Measurements from ENCODE around the gene PXYLP1. TPM values are rescaled to one million over a fixed set of nuclear protein-coding genes. Genes with fewer than 3 reads are reported as not detected.

PXYLP1 gene
- total and polyA plus RNA-seq, 8 donors: 11.6 to 35.3 (median 28.3) TPM

- intact Hi-C loops (cut with DNase I): loop anchor here in 1 of 2 donors (10.0 kb wide), 1 partner anchor 48 kb away; no protein-coding TSS in a partner anchor
- ATAC-seq (no peak), DNase-seq (no peak)
- Histone ChIP-seq H3K27me3 (no peaks in the 10 kb centered on the region), H3K4me1 (peaks cover 7 to 25% of the 10 kb centered on the region in 2 donors), H3K4me3 (no peak overlapping the region), H3K36me3 (no peaks in the 10 kb centered on the region), H3K27ac (no peak overlapping the region), H3K9me3 (no peaks in the 10 kb centered on the region)
- no peak for TF ChIP-seq CTCF (IDR thresholded peaks at IDR 0.05)
These were observed 4.7 kb downstream of the PXYLP1 start for GRCh38 chr3:141236361-141236760.

- H3K9me3 ChIP-seq: no peaks in the 10 kb centered on the region
- peak in 3 of 4 donors; percentile 54 to 83 (median 79) for DNase-seq
- no peaks in the 10 kb centered on the region for H3K27me3 ChIP-seq
- H3K4me1 ChIP-seq: peaks cover 7 to 19% of the 10 kb centered on the region in 2 donors
- H3K36me3 ChIP-seq: peaks cover 0 to 4% of the 10 kb centered on the region in 2 donors
- TF ChIP-seq CTCF (IDR thresholded peaks at IDR 0.05): no peak
- peak; percentile 87 for ATAC-seq
- H3K27ac ChIP-seq: peak overlapping the region; percentile 7 to 61
- H3K4me3 ChIP-seq: no peak overlapping the region
- intact Hi-C loops (cut with DNase I): loop anchor here in 1 of 2 donors (10.0 kb wide), 1 partner anchor 47 kb away; no protein-coding TSS in a partner anchor
These were observed 6.3 kb downstream of the PXYLP1 start for GRCh38 chr3:141237701-141238521.

- no peaks in the 10 kb centered on the region for H3K27me3 ChIP-seq
- no peaks in the 10 kb centered on the region for H3K9me3 ChIP-seq
- no peak for TF ChIP-seq CTCF (IDR thresholded peaks at IDR 0.05)
- no peak for ATAC-seq
- H3K4me3 ChIP-seq: no peak overlapping the region
- no peak for DNase-seq
- peaks cover 2 to 7% of the 10 kb centered on the region in 2 donors for H3K4me1 ChIP-seq
- H3K36me3 ChIP-seq: peaks cover 0 to 4% of the 10 kb centered on the region in 2 donors
- no peak overlapping the region for H3K27ac ChIP-seq
- intact Hi-C loops (cut with DNase I): loop anchor here in 1 of 2 donors (10.0 kb wide), 1 partner anchor 45 kb away; no protein-coding TSS in a partner anchor
These were observed 8.1 kb downstream of the PXYLP1 start for GRCh38 chr3:141239511-141240281.

- peaks cover 0 to 7% of the 10 kb centered on the region in 2 donors for H3K4me1 ChIP-seq
- intact Hi-C loops (cut with DNase I): no loop called here
- no peak overlapping the region for H3K27ac ChIP-seq
- H3K36me3 ChIP-seq: peaks cover 0 to 4% of the 10 kb centered on the region in 2 donors
- no peaks in the 10 kb centered on the region for H3K27me3 ChIP-seq
- ATAC-seq (no peak), DNase-seq (no peak)
- H3K9me3 ChIP-seq: no peaks in the 10 kb centered on the region
- TF ChIP-seq CTCF (IDR thresholded peaks at IDR 0.05): no peak
- H3K4me3 ChIP-seq: no peak overlapping the region
These were observed 8.7 kb downstream of the PXYLP1 start for GRCh38 chr3:141240286-141240685.
